GM21717 (cell line): ENCODE measurements around the gene RTKN2.

Experiments used
- ATAC-seq: cut with Tn5 transposase; IDR thresholded peaks from one replicate; pipeline ENCODE4 v1.9.1; 2021; ENCODE audit warnings: mild to moderate bottlenecking, moderate library complexity; ENCODE audit not compliant: unreplicated experiment

RTKN2 gene

DNA sequence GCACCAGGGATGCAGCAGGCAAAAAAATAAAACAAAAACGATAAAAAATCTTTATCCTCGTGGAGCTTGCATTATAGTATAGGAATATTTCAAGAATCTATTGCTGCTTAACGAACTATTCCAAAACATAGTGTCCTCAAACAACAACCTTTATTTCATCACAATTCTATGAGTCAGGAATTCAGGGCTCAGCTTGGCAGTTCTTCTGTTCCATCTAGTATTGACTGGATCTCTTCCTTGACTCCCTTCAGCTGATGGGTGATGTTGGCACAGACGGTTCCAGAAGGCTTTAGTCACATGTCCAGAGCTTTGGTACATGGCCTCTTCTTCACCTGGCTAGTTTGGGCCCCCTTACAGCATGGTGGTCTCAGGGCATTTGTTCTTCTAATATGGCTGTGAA, 88.0 kb downstream of the RTKN2 start:
- ATAC-seq: no peak

DNA sequence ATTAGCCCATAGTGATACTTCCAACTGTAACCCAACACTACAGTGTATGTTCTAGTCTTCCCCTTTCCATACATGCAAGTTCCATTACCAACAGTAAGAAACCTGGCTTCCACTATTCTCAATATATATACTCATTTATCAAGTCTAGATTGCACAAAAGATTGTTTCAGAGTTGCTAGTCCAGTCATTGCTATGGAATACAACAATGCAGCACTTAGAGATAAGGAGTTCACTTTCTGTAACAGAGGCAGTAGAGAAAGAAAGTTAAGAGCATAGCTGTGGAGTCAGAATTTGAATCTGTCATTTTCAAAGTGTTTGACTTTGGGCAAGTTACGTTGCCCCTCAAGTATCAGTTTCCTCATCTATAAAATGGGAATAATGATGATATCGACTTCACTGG, 90.1 kb downstream of the RTKN2 start:
- ATAC-seq: no peak

DNA sequence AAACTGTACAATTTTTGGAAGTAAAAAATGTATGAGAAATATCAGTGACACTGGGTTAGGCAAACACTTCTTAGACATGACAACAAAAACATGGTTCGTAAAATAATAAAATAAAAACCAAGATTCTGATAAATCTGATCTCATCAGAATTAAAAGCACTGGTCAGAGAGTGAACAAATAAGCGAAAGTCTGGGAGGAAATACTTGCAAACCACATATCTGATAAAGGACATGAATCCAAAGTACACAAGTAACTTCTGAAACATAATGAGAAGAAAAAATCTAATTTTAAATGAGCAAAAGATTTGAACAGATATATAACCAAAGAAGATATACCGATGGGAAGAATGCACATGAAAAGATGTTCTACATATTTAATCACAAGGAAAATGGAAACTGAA, 91.5 kb downstream of the RTKN2 start:
- ATAC-seq: no peak

DNA sequence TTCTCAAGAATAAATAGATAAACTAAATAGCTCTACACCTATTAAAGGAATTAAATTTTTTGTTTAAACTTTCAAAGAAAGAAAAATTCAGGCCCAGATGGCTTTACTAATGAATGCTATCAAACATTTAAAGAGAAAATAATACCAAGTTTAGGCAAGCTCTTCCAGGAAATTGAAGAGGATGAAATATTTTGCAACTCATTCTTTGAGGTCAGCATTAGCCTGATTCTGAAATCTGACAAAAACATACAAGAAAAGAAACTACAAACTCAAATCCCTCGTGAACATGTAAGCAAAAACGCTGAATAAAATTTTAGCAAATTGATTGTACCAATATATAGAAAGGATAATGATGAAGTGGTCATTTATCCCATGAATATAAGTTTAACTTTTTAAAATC, 93.4 kb downstream of the RTKN2 start:
- no peak for ATAC-seq

DNA sequence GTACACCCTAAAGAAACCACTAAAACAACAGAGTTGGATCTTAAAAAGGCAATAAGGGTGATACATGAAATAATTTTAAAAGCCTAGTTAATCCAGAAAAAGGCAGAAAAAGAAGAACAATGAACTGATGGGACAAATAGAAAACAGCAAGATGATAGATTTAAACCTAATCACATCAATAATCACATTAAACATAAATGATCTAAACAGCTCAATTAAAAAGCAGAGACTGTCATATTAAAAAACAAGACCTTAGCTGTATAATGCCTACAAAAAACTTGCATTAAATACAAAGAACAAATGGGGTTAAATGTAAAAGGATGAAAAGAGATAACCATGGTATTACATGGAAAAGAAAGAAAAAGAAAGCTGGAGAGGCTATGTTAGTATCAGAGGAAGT, 96.2 kb downstream of the RTKN2 start:
- ATAC-seq: no peak

DNA sequence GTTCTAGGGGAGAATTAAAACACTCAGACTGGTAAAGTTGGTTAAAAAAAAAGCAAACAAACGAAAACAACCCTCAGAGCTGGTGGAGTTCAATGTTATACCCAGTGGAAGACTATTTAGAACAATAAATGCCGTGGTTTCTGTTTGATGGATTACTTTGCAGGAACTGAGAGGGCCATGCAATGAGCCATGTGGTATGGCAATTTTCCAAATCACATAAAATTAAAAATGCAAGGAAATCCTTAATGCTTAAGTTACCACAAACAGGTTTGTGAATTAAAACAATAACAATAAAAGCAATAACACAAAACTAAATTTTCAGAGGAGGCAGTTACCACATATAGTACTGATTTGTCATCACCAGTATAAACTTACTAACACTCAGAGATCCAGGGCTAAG, 96.9 kb downstream of the RTKN2 start:
- ATAC-seq: no peak

DNA sequence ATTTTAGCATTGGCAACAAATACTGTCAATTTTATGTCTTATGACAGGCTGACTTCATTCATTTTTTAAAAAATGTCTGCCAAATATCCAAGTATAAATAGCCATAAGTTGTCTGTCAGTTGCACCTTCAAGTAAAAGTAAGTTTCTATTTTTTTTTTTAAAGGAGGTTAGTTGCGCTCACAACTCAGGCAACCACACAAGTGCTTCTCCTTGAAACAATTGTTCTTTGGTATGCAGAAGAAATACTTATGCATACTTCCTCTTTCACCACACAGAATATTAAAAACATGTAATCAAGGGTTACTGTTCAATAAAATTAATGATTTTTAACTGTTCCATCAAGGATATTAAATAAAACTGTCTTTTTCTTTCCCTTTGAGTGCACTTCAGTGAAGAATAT, 97.9 kb downstream of the RTKN2 start:
- no peak for ATAC-seq

DNA sequence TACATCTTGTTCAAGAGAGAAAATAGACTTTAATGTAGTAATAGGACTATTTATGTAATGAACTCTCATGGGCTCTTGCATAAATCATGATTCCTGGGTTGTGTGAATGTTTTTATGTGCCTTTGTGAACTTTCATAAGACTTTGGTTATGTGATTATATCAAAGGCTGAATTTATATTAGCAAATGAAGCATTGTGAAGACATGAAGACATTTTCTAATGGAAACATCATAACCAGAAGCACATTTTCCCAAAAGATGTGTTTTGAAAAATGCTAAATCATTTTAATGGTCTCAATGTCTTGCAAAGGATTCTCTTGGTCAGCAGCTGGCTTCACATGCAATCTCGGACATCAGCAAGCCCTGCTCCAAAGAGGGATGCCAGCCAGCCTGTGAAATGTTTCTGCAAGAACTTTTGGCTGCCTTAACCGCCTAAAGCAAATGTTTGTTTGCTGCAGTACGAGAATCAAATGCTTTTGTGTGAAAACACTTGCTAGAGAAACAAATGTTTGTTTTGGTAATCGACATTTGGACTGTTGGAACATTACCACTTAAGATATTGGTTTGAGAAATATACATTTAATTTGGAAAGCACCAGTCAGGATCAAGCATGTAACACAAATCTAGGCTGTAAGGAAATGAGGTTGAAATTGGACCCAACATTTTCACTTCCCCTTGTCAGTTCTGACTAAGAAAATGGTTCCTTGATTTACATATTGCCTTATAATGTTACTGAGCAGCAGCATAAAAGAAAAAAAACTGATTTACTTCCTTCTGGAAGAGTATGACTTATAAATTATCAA, 102.1 kb downstream of the RTKN2 start:
- peak; percentile 99 for ATAC-seq

DNA sequence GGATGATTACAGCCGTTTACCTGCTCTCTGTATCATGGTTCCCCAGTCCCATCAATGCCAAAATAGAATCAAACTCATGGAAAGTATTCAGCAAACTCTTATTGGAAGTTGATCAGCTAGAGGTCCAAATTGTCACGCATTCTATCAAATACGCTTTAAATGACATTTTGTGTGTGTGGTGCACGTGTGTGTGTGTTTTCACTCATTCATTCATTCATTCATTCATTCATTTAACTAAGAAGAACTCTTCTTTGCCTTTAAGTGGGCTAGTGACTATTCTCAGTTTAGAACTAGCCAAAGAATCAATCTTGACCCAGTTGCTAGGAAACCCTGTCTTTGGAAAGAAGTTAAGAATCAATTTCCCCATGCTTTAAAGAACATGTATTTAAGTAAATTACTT, 102.8 kb downstream of the RTKN2 start:
- ATAC-seq: no peak

DNA sequence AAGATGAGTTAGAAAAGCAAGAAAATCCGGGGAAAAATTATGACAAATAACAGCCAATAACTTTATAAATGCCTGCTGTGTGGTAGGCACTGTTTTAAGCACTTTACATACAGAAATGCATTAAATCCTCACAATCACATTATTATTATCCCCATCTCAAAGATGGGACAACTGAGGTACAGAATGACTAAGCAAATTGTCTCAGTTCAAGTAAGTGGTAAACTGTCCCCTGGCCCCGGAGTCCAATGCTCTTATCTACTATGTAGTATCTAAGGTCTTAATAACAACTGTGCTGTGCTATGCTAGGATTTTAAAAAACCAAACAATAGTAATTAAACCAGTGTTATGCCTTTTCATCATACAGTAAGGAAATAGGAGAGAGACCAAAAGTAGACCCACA, 105.6 kb downstream of the RTKN2 start:
- ATAC-seq: no peak

DNA sequence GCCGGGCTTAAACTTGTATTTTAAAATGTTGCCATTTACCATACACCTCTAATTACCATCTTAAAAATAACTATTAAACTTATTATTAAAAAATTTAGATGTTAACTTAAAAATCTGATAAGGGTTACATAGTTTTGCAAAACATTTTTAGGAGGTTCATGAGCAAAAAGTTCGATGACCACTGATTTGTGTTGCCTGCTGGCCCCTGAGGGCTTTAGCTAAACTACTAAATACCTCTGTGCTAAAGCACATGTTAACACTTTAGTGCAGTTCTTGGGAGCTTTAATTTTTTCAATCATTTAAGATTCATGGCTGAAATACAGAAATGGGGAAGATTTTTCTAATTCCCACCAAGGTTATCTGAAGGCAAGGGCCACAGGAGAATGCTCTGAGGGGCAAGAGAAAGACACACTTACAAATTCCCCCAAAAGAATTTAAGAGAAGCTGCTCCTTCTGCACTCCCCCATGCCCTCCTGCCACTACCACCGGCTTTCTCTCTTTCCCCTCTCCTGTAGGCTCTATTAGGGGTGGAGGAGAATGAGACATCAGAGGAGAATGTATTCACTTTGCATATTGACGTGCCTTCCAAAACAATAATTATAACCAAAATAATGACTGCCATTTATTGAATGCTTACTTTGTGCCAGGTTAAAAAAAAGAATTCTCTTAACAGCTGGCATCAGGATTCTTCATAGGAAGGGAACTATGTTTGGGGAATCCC, 106.2 kb downstream of the RTKN2 start:
- ATAC-seq: no peak

DNA sequence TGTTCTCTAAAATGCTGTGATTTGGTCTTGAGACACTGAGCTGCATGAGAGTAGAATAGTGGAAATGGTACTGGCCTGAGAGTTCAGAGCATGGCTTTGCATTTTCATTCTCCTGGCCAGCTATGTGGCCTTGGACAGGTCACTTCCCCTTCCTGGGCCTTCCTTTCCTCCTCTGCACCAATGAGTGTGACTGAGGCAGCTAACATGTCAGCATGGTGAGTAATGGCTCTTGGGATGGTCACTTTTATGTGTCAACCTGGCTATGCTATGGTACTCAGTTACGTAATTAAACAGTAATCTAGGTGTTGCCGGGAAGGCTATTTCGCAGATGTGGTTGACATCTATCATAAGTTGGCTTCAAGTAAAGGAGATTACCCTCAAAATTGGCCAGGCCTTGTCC, 109.3 kb downstream of the RTKN2 start:
- ATAC-seq: no peak

DNA sequence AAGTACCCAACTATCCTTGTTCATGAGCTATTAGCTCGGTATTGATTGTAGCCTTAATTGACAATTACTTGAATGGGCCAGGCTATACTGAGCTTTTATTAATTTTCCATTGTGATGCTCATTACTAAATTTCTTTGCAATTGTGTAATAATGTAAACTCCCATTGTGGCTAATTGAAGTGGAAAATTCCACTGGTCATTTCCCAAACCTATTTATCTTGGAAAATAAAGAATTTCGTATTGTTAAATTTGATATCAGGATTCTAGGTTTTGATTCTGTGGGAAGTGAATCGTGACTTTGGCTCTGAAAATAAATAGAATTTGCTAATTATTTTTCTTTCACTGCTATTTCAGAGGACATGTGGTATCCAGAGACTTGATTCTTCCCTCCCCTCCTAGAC, 111.0 kb downstream of the RTKN2 start:
- no peak for ATAC-seq

DNA sequence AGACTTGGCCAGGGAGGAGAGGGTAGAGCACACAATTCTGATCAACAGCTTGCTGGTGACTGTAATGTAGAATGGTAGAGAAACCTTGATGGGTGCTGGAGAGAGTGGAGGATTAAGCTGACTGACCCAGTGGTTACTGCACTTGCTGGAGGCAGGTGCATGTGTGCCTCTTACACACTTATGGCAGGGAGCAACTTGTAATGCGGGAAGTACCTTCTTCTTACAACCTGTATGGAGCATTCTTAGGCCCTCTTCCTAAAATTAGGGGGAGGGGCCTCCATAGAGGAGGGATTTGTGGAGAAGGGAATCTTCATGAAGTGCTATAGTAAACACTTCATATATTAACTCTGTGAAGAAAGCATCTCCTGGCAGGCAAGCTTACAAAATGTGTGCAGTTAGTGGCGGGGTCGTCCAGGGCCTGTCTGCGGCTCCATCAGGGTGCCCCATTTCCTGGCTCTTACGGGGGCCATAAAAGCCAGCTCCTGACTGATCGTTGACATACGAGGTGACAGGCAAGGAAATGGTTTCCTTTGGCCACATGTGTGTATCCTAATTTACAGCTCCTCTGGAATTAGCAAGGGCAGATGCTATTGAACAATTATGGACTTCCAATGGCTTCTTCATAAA, 113.5 kb downstream of the RTKN2 start:
- ATAC-seq: no peak

DNA sequence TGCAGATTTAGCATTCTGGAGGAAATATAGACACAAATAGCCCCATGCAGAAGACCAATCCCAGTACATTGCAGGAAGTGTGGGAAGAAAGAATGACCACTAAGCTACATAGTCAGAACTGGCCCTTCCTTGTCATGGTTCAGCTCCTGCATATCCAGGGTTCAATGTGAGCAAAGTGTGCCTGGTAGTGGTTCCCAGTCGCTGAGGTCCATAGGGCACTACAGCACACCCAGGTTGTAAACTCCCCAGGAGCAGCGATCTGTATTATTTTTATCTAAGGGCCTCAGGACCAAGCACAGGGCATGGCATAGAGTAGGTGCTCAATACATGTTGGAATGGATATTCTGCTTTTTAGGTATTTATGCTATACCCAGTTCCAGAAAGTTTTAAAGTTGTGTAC, 114.4 kb downstream of the RTKN2 start:
- no peak for ATAC-seq

DNA sequence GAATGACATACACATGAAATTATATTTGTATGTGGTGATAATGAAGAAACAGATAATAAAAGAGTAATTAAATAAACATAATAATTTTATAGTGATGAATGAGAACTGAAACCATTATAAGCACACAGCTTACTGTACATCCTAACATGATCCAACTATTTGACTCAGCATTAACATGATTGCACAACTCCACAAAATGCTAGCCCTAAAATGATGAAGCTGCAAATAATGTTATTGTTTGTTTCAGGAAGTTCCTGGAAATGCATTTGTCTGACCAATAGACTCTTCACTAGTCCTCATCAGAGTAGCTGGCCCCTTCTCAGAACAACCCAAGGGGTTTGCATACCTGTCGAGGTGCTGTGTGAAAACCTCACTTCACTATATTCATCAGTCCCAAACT, 115.5 kb downstream of the RTKN2 start:
- no peak for ATAC-seq

DNA sequence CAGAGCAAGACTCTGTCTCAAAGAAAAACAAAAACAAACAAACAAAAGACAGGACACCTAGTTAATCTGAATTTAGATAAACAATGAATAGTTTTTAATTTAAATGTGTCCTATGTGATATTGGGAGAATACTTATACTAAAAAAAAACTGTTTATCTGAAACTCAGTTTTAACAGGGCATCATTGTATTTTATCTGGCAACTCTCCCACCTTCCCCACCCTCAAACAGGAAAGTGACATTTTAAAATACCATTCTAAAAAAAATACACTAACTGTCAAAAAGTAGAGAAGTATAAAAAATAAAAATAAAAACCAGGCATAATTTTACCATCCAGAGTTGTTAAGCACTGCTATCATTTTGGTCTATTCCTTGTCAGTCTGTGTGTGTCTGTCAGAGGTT, 119.0 kb downstream of the RTKN2 start:
- no peak for ATAC-seq

DNA sequence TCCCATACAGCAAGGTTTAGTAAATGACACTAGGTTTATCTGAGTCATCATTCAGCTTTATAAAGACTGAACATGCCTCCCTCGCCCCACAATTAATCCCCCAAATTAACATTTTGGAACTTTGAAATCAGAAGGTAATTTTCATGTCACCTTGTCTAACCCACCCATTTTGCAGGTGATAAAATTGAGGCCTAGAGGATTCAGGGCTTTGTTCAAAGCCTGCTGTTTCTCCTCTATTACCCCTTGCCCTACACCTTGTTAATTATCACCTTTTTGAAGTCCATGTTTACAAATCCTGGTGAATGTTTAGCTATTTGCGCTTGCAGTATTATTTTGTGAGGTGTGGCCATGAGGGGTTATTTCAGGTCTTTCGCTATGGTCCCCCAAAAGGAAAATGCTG, 120.5 kb downstream of the RTKN2 start:
- no peak for ATAC-seq

DNA sequence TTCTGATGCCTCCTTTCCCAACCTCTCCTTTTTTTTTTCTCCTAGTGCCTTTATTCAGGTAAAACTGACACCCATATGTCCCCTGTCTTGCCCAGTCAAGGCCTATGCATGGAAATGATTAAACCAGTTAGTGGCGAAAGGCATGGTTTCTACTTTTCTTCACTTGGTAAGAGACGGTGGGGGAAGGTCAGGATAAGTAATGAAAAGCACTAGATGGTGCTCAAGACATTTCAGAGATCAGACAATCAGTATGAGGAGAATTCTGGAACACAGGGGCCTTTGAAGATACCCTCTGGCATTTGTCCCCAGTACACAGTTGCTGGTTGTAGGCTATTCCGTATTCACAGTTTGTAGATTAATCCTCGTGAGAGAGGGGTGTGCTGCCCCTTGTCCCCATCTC, 121.2 kb downstream of the RTKN2 start:
- ATAC-seq: no peak

DNA sequence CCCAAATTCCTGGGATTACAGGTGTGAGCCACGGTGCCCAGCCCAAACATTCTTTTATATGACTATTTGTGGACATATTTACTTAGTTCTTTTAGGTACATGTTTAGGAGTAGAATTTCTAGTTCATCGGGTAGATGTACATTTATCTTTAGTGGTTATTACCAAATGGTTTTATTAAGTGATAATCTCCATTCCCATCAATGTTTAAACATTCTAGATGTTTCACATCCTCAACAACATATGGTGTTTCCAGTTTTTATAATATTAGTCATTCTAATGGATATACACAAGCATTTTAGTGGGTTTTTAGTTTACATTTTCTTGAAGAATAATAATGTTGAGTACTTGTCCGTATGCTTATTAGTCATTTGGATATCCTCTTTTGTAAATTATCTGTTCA, 131.7 kb downstream of the RTKN2 start:
- no peak for ATAC-seq

DNA sequence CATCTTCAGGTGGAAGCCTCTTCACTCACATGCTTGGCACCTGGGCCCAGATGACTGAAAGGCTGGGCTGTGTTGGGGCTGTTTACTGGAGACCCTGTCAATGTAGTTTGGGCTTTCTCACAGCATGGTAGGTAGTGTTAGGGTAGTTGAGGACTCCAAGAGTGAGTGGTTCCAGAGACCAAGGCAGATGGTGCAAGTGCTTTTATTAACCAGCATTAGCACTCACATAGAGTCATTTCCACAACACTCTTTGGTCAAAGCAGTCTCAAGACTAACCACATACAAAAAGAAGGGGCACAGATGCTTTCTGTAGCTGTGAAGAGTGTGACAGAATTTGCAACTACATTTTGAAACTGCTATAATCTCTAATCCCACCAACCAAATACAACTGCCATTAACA, 135.0 kb downstream of the RTKN2 start:
- ATAC-seq: peak; percentile 61
